ENCODE results near the gene RMC1. TPM values are rescaled to one million over a fixed set of nuclear protein-coding genes. Genes with fewer than 3 reads are reported as not detected.
"Not testable (repeated sequence)": the region's sequence is repeated elsewhere in the genome, so short reads cannot be mapped to it uniquely, and the experiment has no call there.

The RMC1 gene
- total and polyA plus RNA-seq, 4 donors, result 15.6 to 24.7 (median 20.8) TPM

GRCh38 chr18:23485386-23485785 lies 17.9 kb upstream of the RMC1 start (continued):
- TF ChIP-seq MAX (IDR thresholded peaks at IDR 0.05) (no peak), YY1 (IDR thresholded peaks at IDR 0.05) (no peak), ZBTB33 (IDR thresholded peaks at IDR 0.05) (no peak)

- peak overlapping the region; percentile 14 to 15 for H3K27ac ChIP-seq (ENCODE audit: low read depth in 1 of 2, low read length in 2 of 2)
- no peak for TF ChIP-seq YY1 (IDR thresholded peaks at IDR 0.05)
- TF ChIP-seq RXRA (IDR thresholded peaks at IDR 0.05), result no peak
- TF ChIP-seq REST (IDR thresholded peaks at IDR 0.05), result no peak
- no peak for TF ChIP-seq GABPA (IDR thresholded peaks at IDR 0.05 in 1 of 2, conservative IDR thresholded peaks at IDR 0.05 in 1 of 2)
- no peak for TF ChIP-seq RAD21 (IDR thresholded peaks at IDR 0.05)
- TF ChIP-seq NR2F2 (IDR thresholded peaks at IDR 0.05), result no peak
- TF ChIP-seq ATF3 (IDR thresholded peaks at IDR 0.05), result no peak
- TF ChIP-seq MAX (IDR thresholded peaks at IDR 0.05), result no peak
- no peak for TF ChIP-seq JUND (IDR thresholded peaks at IDR 0.05)
- no peak for TF ChIP-seq FOXA2 (IDR thresholded peaks at IDR 0.05)
- TF ChIP-seq TAF1 (conservative IDR thresholded peaks at IDR 0.05), result no peak
- TF ChIP-seq CTCF (IDR thresholded peaks at IDR 0.05; ENCODE audit: low read depth, low read length, missing input control), result no peak
- no peak for TF ChIP-seq EGR1 (IDR thresholded peaks at IDR 0.05; ENCODE audit: low read depth in 2 of 2)
- no peak for TF ChIP-seq HNF4A (conservative IDR thresholded peaks at IDR 0.05)
- no peak for TF ChIP-seq HNF4G (IDR thresholded peaks at IDR 0.05)
- no peak for TF ChIP-seq ZBTB33 (IDR thresholded peaks at IDR 0.05)
- H3K27me3 ChIP-seq (ENCODE audit: control insufficient read depth in 4 of 4, insufficient read depth in 4 of 4, low read length in 3 of 4), result no peaks in the 10 kb centered on the region
- no peak overlapping the region for H3K4me3 ChIP-seq (ENCODE audit: low read depth in 1 of 3, low read length in 3 of 3)
- peaks cover 0 to 4% (median 0%) of the 10 kb centered on the region in 4 donors for H3K36me3 ChIP-seq (ENCODE audit: control insufficient read depth in 4 of 4, insufficient read depth in 3 of 4, low read depth in 1 of 4, low read length in 3 of 4)
- DNase-seq (ENCODE audit: low spot score), result no peak
- 47% methylated on average over 14 of the region's 14 CpGs for WGBS
- H3K4me1 ChIP-seq (ENCODE audit: control insufficient read depth in 4 of 4, insufficient read depth in 4 of 4, low read length in 3 of 4), result peaks cover 0 to 12% (median 1%) of the 10 kb centered on the region in 4 donors
- H3K9me3 ChIP-seq (ENCODE audit: control insufficient read depth in 4 of 4, low read length in 3 of 4), result no peaks in the 10 kb centered on the region
- H3K9ac ChIP-seq (ENCODE audit: low read depth in 1 of 2, low read length in 2 of 2), result no peak overlapping the region
Measured at GRCh38 chr18:23487738-23488570, 15.4 kb upstream of the RMC1 start.

GRCh38 chr18:23489586-23489985 lies 13.7 kb upstream of the RMC1 start:
- H3K36me3 ChIP-seq (ENCODE audit: control insufficient read depth in 4 of 4, insufficient read depth in 3 of 4, low read depth in 1 of 4, low read length in 3 of 4); H3K9ac ChIP-seq (ENCODE audit: low read depth in 1 of 2, low read length in 2 of 2); DNase-seq (ENCODE audit: low spot score); H3K27ac ChIP-seq (ENCODE audit: low read depth in 1 of 2, low read length in 2 of 2); H3K27me3 ChIP-seq (ENCODE audit: control insufficient read depth in 4 of 4, insufficient read depth in 4 of 4, low read length in 3 of 4); H3K4me3 ChIP-seq (ENCODE audit: low read depth in 1 of 3, low read length in 3 of 3); H3K9me3 ChIP-seq (ENCODE audit: control insufficient read depth in 4 of 4, low read length in 3 of 4): not testable (repeated sequence)
- 96% methylated on average over 5 of the region's 5 CpGs for WGBS
- H3K4me1 ChIP-seq (ENCODE audit: control insufficient read depth in 4 of 4, insufficient read depth in 4 of 4, low read length in 3 of 4), result peaks cover 0 to 12% (median 1%) of the 10 kb centered on the region in 4 donors
